PC-3 (cell line): ENCODE results near the gene SMAD3.

Experiments
- EZH2phosphoT487 ChIP-seq: fragments of 300-600 bp; sonication (generic); IDR thresholded peaks from 2 replicates; pipeline ENCODE4 v1.6.1; 2018; ENCODE audit warnings: mild to moderate bottlenecking, antibody characterized with exemption, low read length, borderline replicate concordance
- TF ChIP-seq, protein P1 (sequence below): fragments of 300-600 bp; sonication (generic); conservative IDR thresholded peaks from 2 replicates; pipeline ENCODE4 v1.5.1; 2017; ENCODE audit warnings: antibody characterized with exemption, low read depth, mild to moderate bottlenecking, low read length

DNA sequence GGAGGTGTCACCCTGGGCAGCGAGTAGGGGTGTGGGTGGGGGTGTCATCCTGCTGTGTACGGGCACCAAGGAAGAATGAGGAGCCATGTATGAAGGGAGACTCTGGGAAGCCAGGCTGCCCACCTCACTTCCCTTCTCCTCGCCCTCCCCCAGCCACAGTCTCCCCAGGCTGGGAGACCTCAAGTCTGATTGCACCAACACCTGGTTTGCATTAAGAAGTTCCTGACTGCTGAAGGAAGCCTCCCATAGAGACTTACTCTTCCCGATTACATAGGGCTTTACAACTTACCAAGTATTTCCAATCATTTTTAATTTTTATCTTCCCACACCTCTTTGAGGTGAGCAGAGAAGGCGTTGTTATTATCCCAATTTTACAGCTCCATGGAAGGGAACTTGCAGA lies 29.5 kb upstream of the SMAD3 start:
- TF ChIP-seq, protein P1, sequence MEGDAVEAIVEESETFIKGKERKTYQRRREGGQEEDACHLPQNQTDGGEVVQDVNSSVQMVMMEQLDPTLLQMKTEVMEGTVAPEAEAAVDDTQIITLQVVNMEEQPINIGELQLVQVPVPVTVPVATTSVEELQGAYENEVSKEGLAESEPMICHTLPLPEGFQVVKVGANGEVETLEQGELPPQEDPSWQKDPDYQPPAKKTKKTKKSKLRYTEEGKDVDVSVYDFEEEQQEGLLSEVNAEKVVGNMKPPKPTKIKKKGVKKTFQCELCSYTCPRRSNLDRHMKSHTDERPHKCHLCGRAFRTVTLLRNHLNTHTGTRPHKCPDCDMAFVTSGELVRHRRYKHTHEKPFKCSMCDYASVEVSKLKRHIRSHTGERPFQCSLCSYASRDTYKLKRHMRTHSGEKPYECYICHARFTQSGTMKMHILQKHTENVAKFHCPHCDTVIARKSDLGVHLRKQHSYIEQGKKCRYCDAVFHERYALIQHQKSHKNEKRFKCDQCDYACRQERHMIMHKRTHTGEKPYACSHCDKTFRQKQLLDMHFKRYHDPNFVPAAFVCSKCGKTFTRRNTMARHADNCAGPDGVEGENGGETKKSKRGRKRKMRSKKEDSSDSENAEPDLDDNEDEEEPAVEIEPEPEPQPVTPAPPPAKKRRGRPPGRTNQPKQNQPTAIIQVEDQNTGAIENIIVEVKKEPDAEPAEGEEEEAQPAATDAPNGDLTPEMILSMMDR, result no peak
- no peak for TF ChIP-seq EZH2phosphoT487
